Liver (tissue), 9 donors: ENCODE data around the gene RPL31. TPM values are rescaled to one million over a fixed set of nuclear protein-coding genes. Genes with fewer than 3 reads are reported as not detected.

Source experiments
- DNase-seq: peaks from one replicate; pipeline ENCODE4 v3.0.0-alpha.2; 2017; ENCODE audit warnings: low spot score
- H3K27ac ChIP-seq, 2 donors: one replicate each; pipeline ENCODE4 v1.7.0; 2013; ENCODE audit warnings: inconsistent platforms in 2 of 2, low read length in 2 of 2, control low read depth in 1 of 2, low read depth in 1 of 2, mild to moderate bottlenecking in 1 of 2
- H3K27me3 ChIP-seq, 4 donors: one replicate each; pipeline versions ENCODE4 v1.6.1 to v1.7.0; 2013; ENCODE audit warnings: low read length in 3 of 4, inconsistent platforms in 1 of 4, mild to moderate bottlenecking in 1 of 4, moderate library complexity in 1 of 4; ENCODE audit not compliant: control insufficient read depth in 4 of 4, insufficient read depth in 4 of 4
- H3K36me3 ChIP-seq, 4 donors: one replicate each; pipeline versions ENCODE4 v1.6.1 to v1.7.0; 2013; ENCODE audit warnings: low read length in 3 of 4, mild to moderate bottlenecking in 3 of 4, low read depth in 1 of 4, moderate library complexity in 1 of 4; ENCODE audit not compliant: control insufficient read depth in 4 of 4, insufficient read depth in 3 of 4
- H3K4me1 ChIP-seq, 4 donors: one replicate each; pipeline versions ENCODE4 v1.6.1 to v1.7.0; 2013; ENCODE audit warnings: low read length in 3 of 4, mild to moderate bottlenecking in 3 of 4, moderate library complexity in 1 of 4; ENCODE audit not compliant: control insufficient read depth in 4 of 4, insufficient read depth in 4 of 4
- H3K4me3 ChIP-seq, 3 donors: one replicate each; pipeline versions ENCODE4 v1.6.1 to v1.7.0; 2013; ENCODE audit warnings: low read length in 3 of 3, control low read depth in 1 of 3, low read depth in 1 of 3, mild to moderate bottlenecking in 1 of 3
- H3K9ac ChIP-seq, 2 donors: one replicate each; pipeline ENCODE4 v1.7.0; 2013; ENCODE audit warnings: low read length in 2 of 2, mild to moderate bottlenecking in 2 of 2, moderate library complexity in 2 of 2, control low read depth in 1 of 2, low read depth in 1 of 2
- H3K9me3 ChIP-seq, 4 donors: one replicate each; pipeline versions ENCODE4 v1.6.1 to v1.7.0; 2013; ENCODE audit warnings: low read length in 3 of 4; ENCODE audit not compliant: control insufficient read depth in 4 of 4
- ATF3 ChIP-seq: IDR thresholded peaks from 2 replicates; pipeline ENCODE4 v1.6.1; 2016; ENCODE audit warnings: antibody characterized with exemption
- CTCF ChIP-seq: fragments of 150-350 bp; IDR thresholded peaks from 2 replicates; pipeline ENCODE4 v1.5.1; 2017; ENCODE audit warnings: improper control_type of control experiment, low read depth, low read length; ENCODE audit not compliant: missing input control
- EGR1 ChIP-seq, 2 donors: IDR thresholded peaks; 2 replicates each; pipeline ENCODE4 v1.6.1; 2016 to 2018; ENCODE audit warnings: antibody characterized with exemption in 2 of 2, low read depth in 2 of 2
- FOXA2 ChIP-seq: IDR thresholded peaks from 2 replicates; pipeline ENCODE4 v1.6.1; 2016; ENCODE audit warnings: antibody characterized with exemption
- GABPA ChIP-seq, 2 donors: IDR thresholded peaks in 1 of 2; conservative IDR thresholded peaks in 1 of 2; 2 replicates each; pipeline ENCODE4 v1.6.1; 2016; ENCODE audit warnings: antibody characterized with exemption in 2 of 2, mild to moderate bottlenecking in 1 of 2, moderate library complexity in 1 of 2
- HNF4G ChIP-seq: IDR thresholded peaks from 2 replicates; pipeline ENCODE4 v1.6.1; 2016; ENCODE audit warnings: antibody characterized with exemption
- JUND ChIP-seq, 2 donors: IDR thresholded peaks; 2 replicates each; pipeline ENCODE4 v1.6.1; 2016; ENCODE audit warnings: antibody characterized with exemption in 2 of 2
- MAX ChIP-seq: IDR thresholded peaks from 2 replicates; pipeline ENCODE4 v1.6.1; 2016; ENCODE audit warnings: antibody characterized with exemption
- NR2F2 ChIP-seq: IDR thresholded peaks from 2 replicates; pipeline ENCODE4 v1.6.1; 2016; ENCODE audit warnings: antibody characterized with exemption
- RAD21 ChIP-seq, 2 donors: IDR thresholded peaks; 2 replicates each; pipeline ENCODE4 v1.6.1; 2016; ENCODE audit warnings: antibody characterized with exemption in 2 of 2, mild to moderate bottlenecking in 2 of 2
- REST ChIP-seq: IDR thresholded peaks from 2 replicates; pipeline ENCODE4 v1.6.1; 2016; ENCODE audit warnings: antibody characterized with exemption, mild to moderate bottlenecking
- RXRA ChIP-seq, 2 donors: IDR thresholded peaks; 2 replicates each; pipeline ENCODE4 v1.6.1; 2017 to 2018; ENCODE audit warnings: antibody characterized with exemption in 2 of 2, mild to moderate bottlenecking in 1 of 2
- SP1 ChIP-seq: IDR thresholded peaks from 2 replicates; pipeline ENCODE4 v1.6.1; 2018; ENCODE audit warnings: antibody characterized with exemption, mild to moderate bottlenecking
- TAF1 ChIP-seq: conservative IDR thresholded peaks from 2 replicates; pipeline ENCODE4 v1.6.1; 2016; ENCODE audit warnings: antibody characterized with exemption, mild to moderate bottlenecking
- ZBTB33 ChIP-seq: IDR thresholded peaks from 2 replicates; pipeline ENCODE4 v1.6.1; 2016; ENCODE audit warnings: antibody characterized with exemption
- WGBS: extraction: QIAGEN DNeasy Blood & Tissue Kit; methylation state at CpG from one replicate; pipeline ENCODE4 v1.1.7; 2013; 5-methylcytosine and 5-hydroxymethylcytosine counted together
- polyA plus RNA-seq, 2 donors: library from polyadenylated mRNA; stranded (reverse) in 1 of 2; unstranded in 1 of 2; fragments of 200-250 nt in 1 of 2; fragments of >200 nt in 1 of 2; fragmentation: Nextera tagmentation in 1 of 2; extraction: Ambion mirVana in 1 of 2; gene quantifications; one replicate each; pipeline versions ENCODE4 v1.2.1 to v1.2.3, GENCODE V29; 2013 to 2015
- total RNA-seq, 2 donors: library from RNA; depleted of rRNA; stranded (reverse); fragments of >200 nt; gene quantifications; one replicate each; pipeline ENCODE4 v1.2.3, GENCODE V29; 2014
- donor health status: healthy.
- donor health status: healthy.
- donor health status: healthy.
- donor health status: healthy.
- donor health status: healthy.

RPL31 gene
- total and polyA plus RNA-seq, 4 donors: 220 to 1,995 (median 581) TPM

- TF ChIP-seq REST (no peak), FOXA2 (no peak), TAF1 (no peak), EGR1 (IDR thresholded peaks at IDR 0.05; ENCODE audit: low read depth in 2 of 2) (no peak), RAD21 (IDR thresholded peaks at IDR 0.05) (no peak), NR2F2 (no peak)
Measured at GRCh38 chr2:100981011-100981410, 21.1 kb upstream of the RPL31 start (continued).

GRCh38 chr2:100982431-100982861, 19.6 kb upstream of the RPL31 start:
- Histone ChIP-seq H3K4me1 (peaks cover 0 to 4% (median 0%) of the 10 kb centered on the region in 4 donors), H3K27ac (no peak overlapping the region), H3K9ac (no peak overlapping the region), H3K27me3 (no peaks in the 10 kb centered on the region), H3K9me3 (no peaks in the 10 kb centered on the region), H3K36me3 (peaks cover 0 to 20% (median 3%) of the 10 kb centered on the region in 4 donors), H3K4me3 (no peak overlapping the region)
- TF ChIP-seq GABPA (IDR thresholded peaks at IDR 0.05 in 1 of 2, conservative IDR thresholded peaks at IDR 0.05 in 1 of 2): no peak
- TF ChIP-seq MAX: no peak
- no peak for TF ChIP-seq ATF3
- no peak for TF ChIP-seq ZBTB33
- TF ChIP-seq RXRA (IDR thresholded peaks at IDR 0.05): no peak
- no peak for TF ChIP-seq NR2F2
- no peak for TF ChIP-seq HNF4G
- TF ChIP-seq EGR1 (IDR thresholded peaks at IDR 0.05; ENCODE audit: low read depth in 2 of 2): no peak
- no peak for TF ChIP-seq RAD21 (IDR thresholded peaks at IDR 0.05)
- TF ChIP-seq FOXA2: no peak
- TF ChIP-seq SP1: no peak
- no peak for TF ChIP-seq CTCF
- TF ChIP-seq JUND (IDR thresholded peaks at IDR 0.05): no peak
- TF ChIP-seq REST: no peak
- no peak for DNase-seq
- WGBS: 86% methylated on average over 8 of the region's 8 CpGs
